B cell (primary cell): ENCODE results near the gene NTHL1. TPM values are rescaled to one million over a fixed set of nuclear protein-coding genes. Genes with fewer than 3 reads are reported as not detected.

Experiments used
- ATAC-seq: fragments of 200-7000 bp; cut with Tn5 transposase; one replicate; pipeline ENCODE4 v1.10.0; 2021; ENCODE audit warnings: low read depth, mild to moderate bottlenecking, moderate number of reproducible peaks, moderate library complexity
- CTCF ChIA-PET: fragments of 350-600 bp; sonication (Branson Sonifier 250); formaldehyde crosslinking; loops from one replicate; lab custom pipeline; 2021; ENCODE audit warnings: antibody characterized with exemption, inconsistent platforms; lab: Charles Lee
- POLR2A ChIA-PET: fragments of 350-600 bp; sonication (Branson Sonifier 250); formaldehyde crosslinking; loops from one replicate; lab custom pipeline; 2021; ENCODE audit warnings: antibody characterized with exemption; lab: Charles Lee
- DNase-seq: peaks from one replicate; pipeline ENCODE4 v3.0.0; 2013
- H2AFZ ChIP-seq: 2 replicates; pipeline ENCODE4 v1.6.1; 2012; ENCODE audit warnings: mild to moderate bottlenecking, low read depth, low read length; ENCODE audit not compliant: insufficient read depth, poor library complexity, severe bottlenecking
- H3K27ac ChIP-seq, 2 donors: 1 replicate in 1 of 2; 2 replicates in 1 of 2; pipeline ENCODE4 v1.5.1; 2012 to 2013; ENCODE audit warnings: low read length in 2 of 2, mild to moderate bottlenecking in 2 of 2, moderate library complexity in 1 of 2
- H3K27me3 ChIP-seq, 4 experiments: fragments of 200-600 bp in 1 of 4; sonication (generic) in 1 of 4; replicated peaks in 1 of 4; 1 replicate in 2 of 4; 2 replicates in 2 of 4; pipeline versions ENCODE4 v1.6.1 to v1.7.0; 2013 to 2016; ENCODE audit warnings: low read length in 3 of 4, mild to moderate bottlenecking in 2 of 4, mixed read lengths in 1 of 4, moderate library complexity in 1 of 4; ENCODE audit not compliant: insufficient read depth in 4 of 4, control insufficient read depth in 3 of 4; ENCODE audit errors: control extremely low read depth in 1 of 4
- H3K36me3 ChIP-seq, 2 experiments: replicated peaks in 1 of 2; 1 replicate in 1 of 2; 2 replicates in 1 of 2; pipeline versions ENCODE4 v1.6.1 to v1.7.1; 2013; ENCODE audit warnings: low read length in 1 of 2; ENCODE audit not compliant: insufficient read depth in 2 of 2, control insufficient read depth in 1 of 2; ENCODE audit errors: control extremely low read depth in 1 of 2, extremely low read depth in 1 of 2
- H3K4me1 ChIP-seq, 2 donors: fragments of 200-600 bp in 1 of 2; sonication (generic) in 1 of 2; 1 replicate in 1 of 2; 2 replicates in 1 of 2; pipeline versions ENCODE4 v1.5.1 to v1.6.1; 2013 to 2017; ENCODE audit warnings: low read length in 2 of 2; ENCODE audit not compliant: control insufficient read depth in 2 of 2, insufficient read depth in 2 of 2
- H3K4me2 ChIP-seq: replicated peaks from 2 replicates; pipeline ENCODE3; 2012; ENCODE audit warnings: mild to moderate bottlenecking, low read depth, low read length; ENCODE audit not compliant: poor library complexity, severe bottlenecking
- H3K4me3 ChIP-seq, 5 experiments: fragments of 200-600 bp in 1 of 5; sonication (generic) in 1 of 5; 1 replicate in 3 of 5; 2 replicates in 2 of 5; pipeline versions ENCODE4 v1.5.1 to v1.7.0; 2011 to 2016; ENCODE audit warnings: low read length in 4 of 5, mild to moderate bottlenecking in 4 of 5, low read depth in 2 of 5, control low read depth in 1 of 5, moderate library complexity in 1 of 5; ENCODE audit not compliant: insufficient read depth in 1 of 5; ENCODE audit errors: control extremely low read depth in 1 of 5, extremely low read depth in 1 of 5
- H3K79me2 ChIP-seq: fragments of 200-600 bp; sonication (generic); one replicate; pipeline ENCODE4 v1.6.0; 2016; ENCODE audit warnings: low read length; ENCODE audit not compliant: control insufficient read depth, insufficient read depth
- H3K9ac ChIP-seq: fragments of 200-600 bp; sonication (generic); 2 replicates; pipeline ENCODE4 v1.6.1; 2017; ENCODE audit warnings: mild to moderate bottlenecking, low read length, moderate library complexity
- H3K9me3 ChIP-seq, 3 donors: one replicate each; pipeline versions ENCODE4 v1.6.1 to v1.7.1; 2013; ENCODE audit warnings: low read length in 2 of 3; ENCODE audit not compliant: control insufficient read depth in 2 of 3, insufficient read depth in 1 of 3; ENCODE audit errors: control extremely low read depth in 1 of 3
- H4K20me1 ChIP-seq: 2 replicates; pipeline ENCODE4 v1.6.0; 2012; ENCODE audit warnings: mild to moderate bottlenecking, low read length; ENCODE audit not compliant: insufficient read depth, control insufficient read depth, poor library complexity, severe bottlenecking
- H3K27ac Mint-ChIP-seq: one replicate; pipeline ENCODE4 v1.8.0; 2021; ENCODE audit warnings: mixed read lengths
- H3K27me3 Mint-ChIP-seq: one replicate; pipeline ENCODE4 v1.8.0; 2021; ENCODE audit warnings: mixed read lengths
- H3K4me1 Mint-ChIP-seq: one replicate; pipeline ENCODE4 v1.8.0; 2021; ENCODE audit warnings: mixed read lengths
- H3K4me3 Mint-ChIP-seq: one replicate; pipeline ENCODE4 v1.8.0; 2021; ENCODE audit warnings: mixed read lengths
- H3K9me3 Mint-ChIP-seq: one replicate; pipeline ENCODE4 v1.8.0; 2022; ENCODE audit warnings: mixed read lengths; ENCODE audit not compliant: insufficient read depth
- EZH2 ChIP-seq: IDR thresholded peaks from 2 replicates; pipeline ENCODE4 v1.6.1; 2012; ENCODE audit warnings: borderline replicate concordance, low read depth, mild to moderate bottlenecking, moderate library complexity, low read length; ENCODE audit not compliant: insufficient read depth, poor library complexity, severe bottlenecking
- WGBS: methylation state at CpG from one replicate; pipeline ENCODE4 v1.1.5; 2013; ENCODE audit warnings: missing lambda C conversion rate; ENCODE audit not compliant: insufficient coverage; 5-methylcytosine and 5-hydroxymethylcytosine counted together
- intact Hi-C: fragments of 100-400 bp; cut with micrococcal nuclease; formaldehyde crosslinking; loops from one replicate; pipeline ENCODE4 v1.10.0; 2022
- polyA plus RNA-seq: library from polyadenylated mRNA; depleted of rRNA; stranded (reverse); fragments of >200 nt; gene quantifications from 2 replicates; pipeline ENCODE4 v1.2.3, GENCODE V29; 2012
- total RNA-seq, 2 donors: library from RNA; stranded (reverse); fragments of 120-200 nt in 1 of 2; gene quantifications; 1 replicate in 1 of 2; 2 replicates in 1 of 2; pipeline versions ENCODE4 v1.2.3 to v1.2.4, GENCODE V29; 2013 to 2022
- TF ChIP-seq, protein P1 (sequence below): fragments of 200-600 bp; IDR thresholded peaks from one replicate; pipeline ENCODE4 v1.8.0; 2022; ENCODE audit warnings: antibody characterized with exemption, mild to moderate bottlenecking

The NTHL1 gene
- total and polyA plus RNA-seq, 2 donors (not counting 1 experiment from before 2014, with no cell fraction given), result 17.5 to 27.6 TPM

DNA sequence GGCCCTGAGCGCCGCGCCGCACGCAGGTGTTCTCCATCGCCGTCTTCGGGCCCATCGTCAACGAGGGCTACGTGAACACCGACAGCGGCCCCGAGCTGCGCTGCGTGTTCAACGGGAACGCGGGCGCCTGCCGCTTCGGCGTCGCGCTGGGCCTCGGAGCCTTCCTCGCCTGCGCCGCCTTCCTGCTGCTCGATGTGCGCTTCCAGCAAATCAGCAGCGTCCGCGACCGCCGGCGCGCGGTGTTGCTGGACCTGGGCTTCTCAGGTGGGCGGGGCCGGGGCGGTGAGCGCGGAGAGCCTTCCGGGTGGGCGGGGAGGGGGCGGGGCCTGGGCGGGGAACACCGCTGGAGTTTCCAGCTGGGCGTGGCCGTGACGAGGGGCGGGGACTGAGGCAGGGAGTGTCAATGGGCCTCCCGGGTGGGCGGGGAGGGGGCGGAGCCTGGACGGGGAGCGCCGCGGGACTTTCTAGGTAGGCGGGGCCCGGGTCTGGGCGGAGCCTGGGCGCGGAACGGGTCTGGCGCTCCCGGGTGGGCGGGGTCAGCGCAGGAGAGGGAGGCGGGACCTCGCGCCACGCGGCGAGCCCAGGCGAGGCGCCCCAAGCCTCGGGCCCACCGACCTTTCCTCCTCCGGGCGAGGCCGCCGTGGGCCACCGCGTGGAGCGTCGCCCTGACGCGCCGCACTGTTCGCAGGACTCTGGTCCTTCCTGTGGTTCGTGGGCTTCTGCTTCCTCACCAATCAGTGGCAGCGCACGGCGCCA lies 55.5 kb downstream of the NTHL1 start:
- Histone ChIP-seq H3K27me3 (no peaks in the 10 kb centered on the region), H3K9me3 (peaks cover 0 to 13% (median 0%) of the 10 kb centered on the region in 3 donors), H3K27ac (peak overlapping the region; percentile 86 to 92), H3K9ac (peak overlapping the region; percentile 53), H4K20me1 (no peaks in the 10 kb centered on the region), H2AFZ (peak overlapping the region; percentile 51), H3K4me2 (peak overlapping the region; percentile 100), H3K4me3 (peak overlapping the region in 4 of 5 experiments; percentile 51 to 93 (median 69)), H3K36me3 (no peaks in the 10 kb centered on the region), H3K79me2 (no peaks in the 10 kb centered on the region), H3K4me1 (peaks cover 24 to 35% of the 10 kb centered on the region in 2 donors)
- peaks cover 33% of the 10 kb centered on the region for H3K4me1 Mint-ChIP-seq
- peak overlapping the region; percentile 97 for H3K27ac Mint-ChIP-seq
- H3K9me3 Mint-ChIP-seq, result no peaks in the 10 kb centered on the region
- no peaks in the 10 kb centered on the region for H3K27me3 Mint-ChIP-seq
- WGBS, result 6% methylated on average over 81 of the region's 96 CpGs
- TF ChIP-seq EZH2, result no peak
- TF ChIP-seq, protein P1, sequence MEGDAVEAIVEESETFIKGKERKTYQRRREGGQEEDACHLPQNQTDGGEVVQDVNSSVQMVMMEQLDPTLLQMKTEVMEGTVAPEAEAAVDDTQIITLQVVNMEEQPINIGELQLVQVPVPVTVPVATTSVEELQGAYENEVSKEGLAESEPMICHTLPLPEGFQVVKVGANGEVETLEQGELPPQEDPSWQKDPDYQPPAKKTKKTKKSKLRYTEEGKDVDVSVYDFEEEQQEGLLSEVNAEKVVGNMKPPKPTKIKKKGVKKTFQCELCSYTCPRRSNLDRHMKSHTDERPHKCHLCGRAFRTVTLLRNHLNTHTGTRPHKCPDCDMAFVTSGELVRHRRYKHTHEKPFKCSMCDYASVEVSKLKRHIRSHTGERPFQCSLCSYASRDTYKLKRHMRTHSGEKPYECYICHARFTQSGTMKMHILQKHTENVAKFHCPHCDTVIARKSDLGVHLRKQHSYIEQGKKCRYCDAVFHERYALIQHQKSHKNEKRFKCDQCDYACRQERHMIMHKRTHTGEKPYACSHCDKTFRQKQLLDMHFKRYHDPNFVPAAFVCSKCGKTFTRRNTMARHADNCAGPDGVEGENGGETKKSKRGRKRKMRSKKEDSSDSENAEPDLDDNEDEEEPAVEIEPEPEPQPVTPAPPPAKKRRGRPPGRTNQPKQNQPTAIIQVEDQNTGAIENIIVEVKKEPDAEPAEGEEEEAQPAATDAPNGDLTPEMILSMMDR, result no peak
- ATAC-seq, result peak; percentile 77
- peak; percentile 96 for DNase-seq
- H3K4me3 Mint-ChIP-seq, result peak overlapping the region; percentile 91
- CTCF ChIA-PET, result interaction anchor here (1.4 to 5.5 kb wide), 3 partner anchors 12 to 163 kb away, joined by 3 to 32 read pairs (median 4); partner anchors contain the start of genes RPS2 and TRAF7
- POLR2A ChIA-PET, result interaction anchor here (0.5 to 3.0 kb wide), 12 partner anchors 9 to 754 kb away, joined by 3 to 36 read pairs (median 6); partner anchors contain the start of genes ECI1, JPT2, PDPK1 and RPS2
- intact Hi-C loops, result loop anchor here (1.0 to 10.0 kb wide), 7 partner anchors 9 to 785 kb away; partner anchors contain the start of genes ELOB, MSRB1, RPS2 and TRAF7
